ENCODE measurements around the gene ACAA1. TPM values are rescaled to one million over a fixed set of nuclear protein-coding genes. Genes with fewer than 3 reads are reported as not detected.
"Not testable (repeated sequence)": the region's sequence is repeated elsewhere in the genome, so short reads cannot be mapped to it uniquely, and the experiment has no call there.

The ACAA1 gene
- total RNA-seq, 1 donor, result 34.8 TPM

DNA sequence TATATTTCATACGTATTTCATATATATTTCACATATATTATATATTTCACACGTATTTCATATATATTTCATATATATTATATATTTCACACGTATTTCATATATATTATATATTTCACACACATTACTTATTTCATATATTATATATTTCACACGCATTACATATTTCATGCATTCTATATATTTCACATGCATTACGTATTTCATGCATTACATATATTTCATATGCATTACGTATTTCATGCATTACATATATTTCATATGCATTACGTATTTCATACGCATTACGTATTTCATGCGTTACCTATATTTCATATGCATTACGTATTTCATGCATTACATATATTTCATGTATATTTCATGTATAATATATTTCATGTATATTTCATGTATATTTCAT is 23.8 kb upstream of the ACAA1 start:
- H3K4me3 ChIP-seq (ENCODE audit: low read length); H3K4me1 ChIP-seq (ENCODE audit: insufficient read depth, low read length); H3K9me3 ChIP-seq (ENCODE audit: low read depth, low read length); H3K27me3 ChIP-seq (ENCODE audit: insufficient read depth, low read length): not testable (repeated sequence)

DNA sequence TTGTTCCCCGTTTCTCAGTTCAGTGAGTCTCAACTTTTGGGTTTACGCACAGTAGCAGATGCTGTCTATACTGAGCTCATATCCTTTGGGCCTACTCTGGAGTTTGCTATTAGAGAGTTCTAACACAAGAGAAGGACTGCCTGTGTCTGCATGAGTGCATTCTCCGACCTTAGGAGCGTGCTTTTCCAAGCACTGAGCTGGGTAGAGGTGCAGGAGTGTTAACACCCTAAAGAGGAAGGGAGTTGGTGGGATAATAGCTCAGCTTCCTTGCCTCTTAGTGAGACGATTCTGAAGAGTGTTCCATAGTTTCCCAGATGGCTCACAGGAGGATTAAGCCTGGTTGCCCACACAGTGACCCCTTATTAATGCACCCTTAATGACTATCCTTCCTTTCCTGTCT is 21.5 kb upstream of the ACAA1 start:
- Histone ChIP-seq H3K27me3 (ENCODE audit: insufficient read depth, low read length) (no peaks in the 10 kb centered on the region), H3K4me3 (ENCODE audit: low read length) (no peak overlapping the region), H3K9me3 (ENCODE audit: low read depth, low read length) (no peaks in the 10 kb centered on the region), H3K4me1 (ENCODE audit: insufficient read depth, low read length) (peaks cover 15% of the 10 kb centered on the region)

DNA sequence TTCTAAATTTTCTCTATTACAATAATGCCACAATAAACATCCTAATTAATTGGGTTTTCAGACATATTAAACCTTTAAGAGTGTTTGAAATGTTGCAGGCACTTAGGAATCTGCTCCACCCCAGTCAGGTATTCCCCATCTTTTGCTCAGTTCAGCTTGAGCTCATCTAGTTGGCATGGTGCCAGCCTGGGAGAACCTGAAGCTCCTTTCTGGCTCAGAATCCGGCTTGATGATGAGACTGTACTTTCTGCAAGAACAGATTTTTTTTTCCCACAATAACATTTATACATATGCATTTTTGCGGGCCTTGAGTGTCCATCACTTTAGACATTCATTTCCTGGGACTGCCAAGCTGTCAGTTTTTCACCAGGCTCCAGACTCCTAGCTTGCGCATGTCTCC is 20.7 kb upstream of the ACAA1 start:
- H3K4me3 ChIP-seq (ENCODE audit: low read length), result no peak overlapping the region
- no peaks in the 10 kb centered on the region for H3K27me3 ChIP-seq (ENCODE audit: insufficient read depth, low read length)
- peaks cover 24% of the 10 kb centered on the region for H3K4me1 ChIP-seq (ENCODE audit: insufficient read depth, low read length)
- H3K9me3 ChIP-seq (ENCODE audit: low read depth, low read length), result no peaks in the 10 kb centered on the region

DNA sequence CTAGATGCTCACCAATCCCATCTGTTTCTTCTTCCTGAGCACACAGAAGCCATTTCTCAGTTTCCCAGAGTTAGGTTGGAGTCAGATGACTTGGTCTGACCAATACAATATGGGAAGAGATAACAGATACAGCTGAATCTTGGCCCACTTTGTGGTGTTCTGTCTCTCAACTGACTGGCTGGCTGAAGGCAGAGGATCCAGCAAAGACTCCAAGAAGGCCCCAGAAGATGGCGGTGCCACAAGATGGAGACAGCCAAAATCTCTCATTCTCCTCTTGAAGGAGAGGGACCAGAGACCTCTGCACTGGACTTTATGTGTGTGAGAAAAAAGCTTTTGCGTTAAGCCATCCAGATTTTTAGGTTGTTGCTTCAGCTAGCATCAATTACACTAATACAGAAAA is 20.2 kb upstream of the ACAA1 start:
- Histone ChIP-seq H3K9me3 (ENCODE audit: low read depth, low read length) (no peaks in the 10 kb centered on the region), H3K4me3 (ENCODE audit: low read length) (no peak overlapping the region), H3K27me3 (ENCODE audit: insufficient read depth, low read length) (no peaks in the 10 kb centered on the region), H3K4me1 (ENCODE audit: insufficient read depth, low read length) (peaks cover 29% of the 10 kb centered on the region)

DNA sequence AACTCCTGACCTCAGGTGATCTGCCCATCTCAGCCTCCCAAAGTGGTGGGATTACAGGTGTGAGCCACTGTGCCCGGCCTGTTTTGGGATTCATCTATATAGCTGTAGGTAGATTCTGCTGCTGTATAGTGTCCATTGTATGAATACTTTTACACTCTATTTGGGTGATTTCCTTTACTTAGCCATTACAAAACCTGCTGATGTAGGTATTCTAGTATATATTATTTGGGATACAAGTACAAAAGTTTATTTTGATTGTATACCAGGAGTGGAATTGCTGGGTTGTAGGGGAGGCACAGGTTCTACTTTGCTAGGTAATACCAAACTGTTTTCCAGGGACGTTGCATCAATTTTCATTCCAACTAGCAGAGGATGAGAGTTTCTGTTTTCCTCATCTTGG is 18.9 kb upstream of the ACAA1 start:
- Histone ChIP-seq H3K4me3 (ENCODE audit: low read length) (no peak overlapping the region), H3K9me3 (ENCODE audit: low read depth, low read length) (no peaks in the 10 kb centered on the region), H3K27me3 (ENCODE audit: insufficient read depth, low read length) (no peaks in the 10 kb centered on the region), H3K4me1 (ENCODE audit: insufficient read depth, low read length) (peaks cover 42% of the 10 kb centered on the region)

DNA sequence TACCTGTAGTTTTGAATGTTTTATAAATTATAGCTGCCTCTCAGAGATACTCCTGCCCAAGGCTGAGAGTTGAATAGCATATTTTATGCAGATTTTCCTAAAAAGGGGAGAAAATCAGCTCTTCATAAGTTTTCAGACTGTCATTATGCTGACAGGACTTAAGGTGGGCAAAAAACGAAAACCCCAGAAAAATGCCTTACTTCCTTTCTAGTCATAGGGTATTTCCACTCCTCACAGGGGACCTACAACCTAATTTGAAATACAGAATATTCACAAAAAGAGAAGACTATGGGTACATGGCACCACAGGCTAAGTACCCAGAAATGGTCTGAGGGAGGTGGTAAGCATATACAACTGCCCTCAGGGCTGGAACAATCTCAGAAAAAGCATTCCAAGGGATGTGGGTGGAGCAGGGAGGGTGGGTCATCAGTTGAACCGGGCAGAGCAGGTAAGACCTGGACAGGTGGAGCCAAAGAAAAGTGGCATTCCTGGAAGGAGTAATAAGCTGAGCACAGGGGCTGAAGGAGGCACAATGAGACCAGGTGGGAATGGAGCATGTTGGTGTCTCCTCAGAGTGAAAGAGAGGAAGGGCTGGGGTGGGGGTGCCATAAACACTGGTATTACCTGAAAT is 17.8 kb upstream of the ACAA1 start:
- no peaks in the 10 kb centered on the region for H3K9me3 ChIP-seq (ENCODE audit: low read depth, low read length)
- no peaks in the 10 kb centered on the region for H3K27me3 ChIP-seq (ENCODE audit: insufficient read depth, low read length)
- no peak overlapping the region for H3K4me3 ChIP-seq (ENCODE audit: low read length)
- H3K4me1 ChIP-seq (ENCODE audit: insufficient read depth, low read length), result peaks cover 51% of the 10 kb centered on the region

DNA sequence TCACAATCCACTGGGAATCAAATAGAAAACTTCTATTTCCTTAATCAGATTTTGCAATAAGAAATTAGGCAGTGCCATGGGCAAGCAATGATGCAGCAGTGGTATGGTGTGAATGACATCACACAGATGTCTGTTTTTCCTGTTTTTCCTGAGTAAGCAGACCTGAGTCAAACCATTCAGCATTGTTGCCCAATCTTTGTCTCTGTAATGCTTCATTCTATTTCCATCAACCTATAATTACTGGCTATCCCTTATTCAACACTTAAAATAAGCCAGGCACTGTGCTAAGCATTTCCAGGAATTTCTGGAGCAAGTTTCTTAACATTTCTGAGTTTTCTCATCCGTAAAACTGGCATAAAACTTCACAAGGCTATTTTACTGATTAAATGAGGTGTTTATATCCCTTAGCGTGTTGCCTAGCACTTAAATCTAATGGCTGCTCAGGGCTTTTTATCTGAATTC is 17.1 kb upstream of the ACAA1 start:
- Histone ChIP-seq H3K27me3 (ENCODE audit: insufficient read depth, low read length) (no peaks in the 10 kb centered on the region), H3K4me1 (ENCODE audit: insufficient read depth, low read length) (peaks cover 58% of the 10 kb centered on the region), H3K9me3 (ENCODE audit: low read depth, low read length) (no peaks in the 10 kb centered on the region), H3K4me3 (ENCODE audit: low read length) (no peak overlapping the region)

DNA sequence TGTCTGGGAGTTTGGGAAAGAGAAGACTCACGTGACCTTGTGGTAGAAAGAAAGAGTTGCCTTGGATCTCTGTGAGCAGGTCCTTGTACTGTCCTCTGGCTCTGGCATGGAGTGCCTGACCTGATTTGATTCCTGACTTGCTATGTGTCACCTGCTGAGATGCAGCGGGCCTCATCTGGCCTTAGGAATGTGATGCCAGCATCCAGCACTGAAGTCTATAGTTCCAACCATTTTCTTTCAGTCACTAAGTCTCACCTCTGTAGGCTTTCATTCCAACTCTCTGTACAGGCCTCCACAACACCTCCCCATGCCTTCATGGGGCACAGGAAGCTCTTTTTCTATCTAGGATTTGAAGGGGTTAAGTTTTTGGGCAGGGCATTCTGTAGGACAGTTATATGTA is 16.3 kb upstream of the ACAA1 start:
- peaks cover 63% of the 10 kb centered on the region for H3K4me1 ChIP-seq (ENCODE audit: insufficient read depth, low read length)
- H3K9me3 ChIP-seq (ENCODE audit: low read depth, low read length), result no peaks in the 10 kb centered on the region
- H3K4me3 ChIP-seq (ENCODE audit: low read length), result no peak overlapping the region
- no peaks in the 10 kb centered on the region for H3K27me3 ChIP-seq (ENCODE audit: insufficient read depth, low read length)

DNA sequence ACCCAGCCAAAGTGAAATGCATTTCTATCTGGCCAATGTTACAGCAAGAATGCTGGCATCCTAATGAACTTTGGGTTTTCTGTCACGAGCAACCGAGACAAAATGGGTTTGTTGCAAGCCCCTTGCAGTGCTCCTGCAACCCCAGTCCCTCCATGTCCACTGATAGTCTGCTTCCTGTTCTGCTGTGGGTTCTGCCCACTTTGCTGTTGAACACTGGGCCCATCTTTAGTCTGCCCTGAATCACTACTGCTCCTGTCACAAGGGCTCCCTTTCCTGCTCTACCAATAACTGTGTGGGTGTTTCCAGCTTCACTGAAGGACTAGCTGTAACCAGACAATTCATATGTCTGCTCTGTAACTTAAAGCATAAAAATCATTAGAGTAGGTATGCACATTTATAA is 15.7 kb upstream of the ACAA1 start:
- no peaks in the 10 kb centered on the region for H3K27me3 ChIP-seq (ENCODE audit: insufficient read depth, low read length)
- H3K4me1 ChIP-seq (ENCODE audit: insufficient read depth, low read length), result peaks cover 69% of the 10 kb centered on the region
- no peak overlapping the region for H3K4me3 ChIP-seq (ENCODE audit: low read length)
- H3K9me3 ChIP-seq (ENCODE audit: low read depth, low read length), result no peaks in the 10 kb centered on the region

DNA sequence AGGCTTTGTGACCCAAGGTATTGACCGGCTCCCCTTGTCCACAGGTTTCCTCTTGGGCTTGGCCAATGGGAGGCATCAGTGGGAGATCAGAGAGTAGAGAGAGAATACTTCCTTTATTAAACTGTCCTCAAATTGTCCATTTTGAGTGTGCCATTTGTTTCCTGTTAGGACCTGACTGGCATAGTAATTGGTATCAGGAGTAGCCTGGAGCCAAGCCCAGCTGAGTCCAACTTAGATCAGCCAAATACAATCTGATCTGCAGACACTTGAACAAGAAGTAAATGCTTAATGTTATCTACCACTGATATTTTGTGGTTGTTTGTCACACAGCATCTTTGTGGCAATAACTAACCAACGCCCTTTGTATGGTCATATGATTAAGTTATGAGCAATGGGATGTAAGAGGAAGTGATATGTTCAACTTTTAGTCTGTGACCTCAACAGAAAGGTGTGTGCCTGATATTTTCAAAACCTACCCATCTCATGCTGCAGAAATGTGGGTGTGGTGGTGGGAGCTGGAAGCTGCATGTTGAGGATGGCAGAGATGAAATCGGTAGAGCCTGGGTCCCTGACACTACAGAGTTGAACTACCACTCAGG is 14.8 kb upstream of the ACAA1 start:
- H3K4me1 ChIP-seq (ENCODE audit: insufficient read depth, low read length), result peaks cover 75% of the 10 kb centered on the region
- H3K9me3 ChIP-seq (ENCODE audit: low read depth, low read length), result peaks cover 3% of the 10 kb centered on the region
- H3K27me3 ChIP-seq (ENCODE audit: insufficient read depth, low read length), result no peaks in the 10 kb centered on the region
- no peak overlapping the region for H3K4me3 ChIP-seq (ENCODE audit: low read length)

DNA sequence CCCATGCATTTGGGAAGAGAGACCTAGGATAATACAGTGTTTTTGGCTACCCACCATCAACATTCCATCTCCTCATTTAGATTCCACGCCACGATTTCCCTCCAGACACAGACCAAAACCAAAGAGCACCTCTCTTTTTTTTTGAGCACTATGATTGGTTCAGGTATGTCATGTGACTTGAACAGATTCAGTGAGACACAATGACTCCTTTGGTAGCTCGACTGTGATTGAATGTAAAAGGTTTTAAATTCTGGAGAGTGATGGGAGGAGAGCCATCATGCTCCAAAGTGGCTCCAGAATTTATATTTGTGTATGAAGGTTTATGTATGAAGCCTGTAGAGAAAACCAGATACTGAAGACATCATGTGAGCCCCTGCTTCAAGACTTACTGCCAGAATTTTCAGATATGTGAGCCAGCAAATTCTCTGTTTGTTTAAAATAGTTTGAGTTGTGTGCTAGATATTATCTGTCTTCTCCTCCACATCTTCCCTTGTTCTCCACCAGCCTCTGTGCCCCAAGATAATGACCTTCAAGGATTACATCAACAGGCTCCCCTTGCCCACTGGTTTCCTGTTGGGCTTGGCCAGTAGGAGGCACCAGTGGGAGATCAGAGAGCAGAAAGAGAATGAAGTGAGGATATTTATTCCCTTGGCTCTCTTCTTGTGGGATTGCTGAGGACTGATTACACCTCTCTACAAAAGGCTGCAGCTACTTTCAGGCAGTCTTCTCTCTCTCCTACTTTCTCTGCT is 14.0 kb upstream of the ACAA1 start:
- Histone ChIP-seq H3K9me3 (ENCODE audit: low read depth, low read length) (peaks cover 11% of the 10 kb centered on the region), H3K27me3 (ENCODE audit: insufficient read depth, low read length) (no peaks in the 10 kb centered on the region), H3K4me1 (ENCODE audit: insufficient read depth, low read length) (peaks cover 82% of the 10 kb centered on the region)

DNA sequence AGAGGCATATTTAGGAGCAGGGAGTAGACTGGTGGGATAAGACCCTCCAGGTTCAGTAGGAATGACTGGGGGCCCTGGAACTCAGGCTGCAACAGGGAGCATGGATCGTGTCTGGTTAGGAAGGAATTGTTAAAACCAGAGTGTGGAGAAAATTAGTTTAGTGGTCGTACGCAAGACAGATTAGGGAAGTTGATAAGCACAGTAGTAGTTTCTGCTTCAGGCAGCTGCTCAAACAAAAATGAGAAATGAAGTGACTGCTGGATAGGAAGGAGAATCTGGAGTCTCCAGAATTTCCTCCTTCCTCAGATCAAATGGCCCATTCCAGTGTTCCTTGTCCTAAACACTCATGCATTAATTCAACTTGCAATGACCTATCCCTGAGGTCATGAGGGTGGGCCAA is 12.8 kb upstream of the ACAA1 start:
- Histone ChIP-seq H3K4me3 (ENCODE audit: low read length) (no peak overlapping the region), H3K27me3 (ENCODE audit: insufficient read depth, low read length) (no peaks in the 10 kb centered on the region), H3K4me1 (ENCODE audit: insufficient read depth, low read length) (peaks cover 79% of the 10 kb centered on the region), H3K9me3 (ENCODE audit: low read depth, low read length) (peaks cover 11% of the 10 kb centered on the region)

More for the DNA sequence above, 14.0 kb upstream of the ACAA1 start:
- no peak overlapping the region for H3K4me3 ChIP-seq (ENCODE audit: low read length)

DNA sequence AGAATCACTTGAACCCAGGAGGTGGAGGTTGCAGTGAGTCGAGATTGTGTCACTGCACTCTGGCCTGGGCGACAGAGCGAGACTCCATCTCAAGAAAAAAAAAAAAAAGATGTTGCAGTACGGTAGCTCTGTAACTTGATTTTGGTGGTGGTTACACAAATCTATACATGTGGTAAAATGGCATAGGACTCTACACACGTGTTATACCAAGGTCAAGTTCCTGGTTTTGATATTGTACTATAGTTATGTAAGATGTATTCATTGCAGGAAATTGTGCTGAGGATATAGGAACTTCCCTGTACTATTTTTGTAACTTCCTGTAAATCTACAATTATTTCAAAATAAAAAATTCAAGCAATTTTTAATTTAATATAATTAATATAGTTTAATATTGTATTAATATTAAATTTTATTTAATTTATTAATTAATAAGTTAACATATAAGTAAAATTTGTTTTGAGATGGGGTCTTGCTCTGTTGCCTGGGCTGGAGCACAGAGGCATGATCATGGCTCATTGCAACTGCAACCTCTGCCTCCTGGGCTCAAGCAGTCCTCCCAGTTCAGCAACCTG is 11.5 kb upstream of the ACAA1 start:
- Histone ChIP-seq H3K9me3 (ENCODE audit: low read depth, low read length) (peaks cover 11% of the 10 kb centered on the region), H3K27me3 (ENCODE audit: insufficient read depth, low read length) (no peaks in the 10 kb centered on the region), H3K4me1 (ENCODE audit: insufficient read depth, low read length) (peaks cover 72% of the 10 kb centered on the region), H3K4me3 (ENCODE audit: low read length) (no peak overlapping the region)

DNA sequence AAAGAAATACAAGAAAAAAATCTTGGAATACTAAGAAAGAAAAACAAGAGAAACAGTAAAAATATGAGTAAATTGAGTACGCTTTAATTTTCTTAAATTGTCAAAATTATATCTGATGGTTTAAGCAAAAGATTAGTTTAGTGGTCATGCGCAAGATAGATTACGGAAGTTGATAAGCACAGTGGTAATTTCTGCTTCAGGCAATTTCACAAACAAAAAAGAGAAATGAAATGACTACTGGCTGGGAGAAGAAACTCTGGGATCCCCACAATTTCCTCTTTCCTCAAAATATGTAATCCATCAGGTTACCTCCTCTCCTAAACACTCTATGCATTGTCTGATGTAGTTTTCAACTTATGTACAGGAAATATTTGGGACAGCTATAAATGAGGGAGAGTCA is 10.5 kb upstream of the ACAA1 start:
- H3K4me3 ChIP-seq (ENCODE audit: low read length), result no peak overlapping the region
- no peaks in the 10 kb centered on the region for H3K27me3 ChIP-seq (ENCODE audit: insufficient read depth, low read length)
- peaks cover 69% of the 10 kb centered on the region for H3K4me1 ChIP-seq (ENCODE audit: insufficient read depth, low read length)
- H3K9me3 ChIP-seq (ENCODE audit: low read depth, low read length), result peaks cover 11% of the 10 kb centered on the region

DNA sequence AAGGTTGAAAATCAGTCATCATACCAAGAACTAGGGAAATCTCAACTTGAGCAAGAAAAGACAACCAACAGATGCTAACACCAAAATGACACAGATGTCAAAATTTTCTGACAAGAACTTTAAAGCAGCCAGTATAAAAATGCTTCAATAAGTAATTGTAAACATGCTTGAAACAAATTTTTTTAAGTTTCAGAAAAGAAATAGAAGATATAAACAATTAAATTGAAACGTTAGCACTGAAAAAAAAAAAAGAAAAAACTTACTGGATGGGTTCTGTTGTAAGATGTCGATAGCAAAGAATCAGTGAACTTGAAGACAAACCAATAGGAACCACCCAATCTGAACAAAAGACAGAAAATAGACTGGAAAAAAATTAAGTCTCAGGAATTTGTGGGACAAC is 9.6 kb upstream of the ACAA1 start:
- Histone ChIP-seq H3K4me1 (ENCODE audit: insufficient read depth, low read length) (peaks cover 65% of the 10 kb centered on the region), H3K4me3 (ENCODE audit: low read length) (no peak overlapping the region), H3K27me3 (ENCODE audit: insufficient read depth, low read length) (no peaks in the 10 kb centered on the region), H3K9me3 (ENCODE audit: low read depth, low read length) (peaks cover 11% of the 10 kb centered on the region)

All from mononuclear cell (primary cell).